IMR-90 (cell line): ENCODE measurements around the gene FADS1. TPM values are rescaled to one million over a fixed set of nuclear protein-coding genes. Genes with fewer than 3 reads are reported as not detected.

ENCODE experiments used
- ATAC-seq: fragments of 200-7000 bp; cut with Tn5 transposase; 2 replicates; pipeline ENCODE4 v1.9.1; 2020; ENCODE audit warnings: low read depth, mild to moderate bottlenecking, moderate library complexity
- BruUV-seq: library from RNA; stranded (reverse); fragments of 400-500 nt; replicated peaks from 2 replicates; lab custom pipeline; 2021; lab: Mats Ljungman, UMichigan
- CTCF ChIA-PET: fragments of 300-600 bp; formaldehyde crosslinking; extraction: SDS; loops from one replicate; lab custom pipeline; 2021; ENCODE audit warnings: antibody characterized with exemption; lab: Yijun Ruan, JAX
- POLR2A ChIA-PET: fragments of 300-600 bp; sonication (Branson Sonifier 250); formaldehyde crosslinking; loops from one replicate; lab custom pipeline; 2022; ENCODE audit warnings: antibody characterized with exemption; ENCODE audit not compliant: unreplicated experiment; lab: Charles Lee
- DNase-seq: peaks from one replicate; pipeline ENCODE4 v3.0.0; 2013
- H2AFZ ChIP-seq: replicated peaks from 2 replicates; pipeline ENCODE3; 2013; ENCODE audit warnings: low read length, mild to moderate bottlenecking; ENCODE audit not compliant: poor library complexity
- H2AK5ac ChIP-seq: 2 replicates; pipeline ENCODE4 v1.6.1; 2013; ENCODE audit warnings: low read depth, low read length, inconsistent platforms
- H2AK9ac ChIP-seq: replicated peaks from 2 replicates; pipeline ENCODE3; 2013; ENCODE audit warnings: mild to moderate bottlenecking, low read depth, low read length, moderate library complexity; ENCODE audit not compliant: poor library complexity
- H2BK120ac ChIP-seq: 2 replicates; pipeline ENCODE4 v1.6.1; 2013; ENCODE audit warnings: low read depth, low read length, inconsistent platforms
- H2BK15ac ChIP-seq: 3 replicates; pipeline ENCODE4 v1.6.1; 2013; ENCODE audit warnings: low read depth, low read length, inconsistent platforms
- H2BK20ac ChIP-seq: 2 replicates; pipeline ENCODE4 v1.6.1; 2013; ENCODE audit warnings: low read depth, mild to moderate bottlenecking, inconsistent platforms, low read length, moderate library complexity
- H2BK5ac ChIP-seq: 2 replicates; pipeline ENCODE4 v1.6.1; 2013; ENCODE audit warnings: mild to moderate bottlenecking, low read depth, low read length, inconsistent platforms; ENCODE audit not compliant: poor library complexity, severe bottlenecking
- H3K14ac ChIP-seq: replicated peaks from 2 replicates; pipeline ENCODE4 v1.6.1; 2013; ENCODE audit warnings: low read depth, low read length, inconsistent platforms
- H3K18ac ChIP-seq: 2 replicates; pipeline ENCODE4 v1.6.1; 2013; ENCODE audit warnings: low read depth, low read length, control low read depth
- H3K23ac ChIP-seq: 2 replicates; pipeline ENCODE4 v1.6.1; 2013; ENCODE audit warnings: low read depth, low read length, inconsistent platforms
- H3K27ac ChIP-seq: 2 replicates; pipeline ENCODE4 v1.5.1; 2013; ENCODE audit warnings: mild to moderate bottlenecking, control low read depth, low read length; ENCODE audit not compliant: insufficient read depth
- H3K27me3 ChIP-seq: 2 replicates; pipeline ENCODE4 v1.6.1; 2013; ENCODE audit warnings: low read length; ENCODE audit not compliant: control insufficient read depth, insufficient read depth
- H3K36me3 ChIP-seq: 2 replicates; pipeline ENCODE4 v1.6.1; 2013; ENCODE audit warnings: low read length, mixed read lengths; ENCODE audit not compliant: control insufficient read depth, insufficient read depth
- H3K4ac ChIP-seq: 2 replicates; pipeline ENCODE4 v1.6.1; 2013; ENCODE audit warnings: low read depth, low read length, inconsistent platforms
- H3K4me1 ChIP-seq: 2 replicates; pipeline ENCODE4 v1.6.1; 2013; ENCODE audit warnings: low read length, mixed read lengths; ENCODE audit not compliant: control insufficient read depth, insufficient read depth
- H3K4me2 ChIP-seq: 2 replicates; pipeline ENCODE4 v1.6.1; 2013; ENCODE audit warnings: low read depth, mild to moderate bottlenecking, control low read depth, low read length, moderate library complexity
- H3K4me3 ChIP-seq: 2 replicates; pipeline ENCODE4 v1.5.1; 2013; ENCODE audit warnings: low read depth, mild to moderate bottlenecking, control low read depth, low read length, moderate library complexity; ENCODE audit not compliant: insufficient read depth
- H3K56ac ChIP-seq: 2 replicates; pipeline ENCODE4 v1.6.1; 2013; ENCODE audit warnings: low read length, inconsistent platforms; ENCODE audit not compliant: insufficient read depth; ENCODE audit errors: extremely low read depth
- H3K79me1 ChIP-seq, 2 experiments: 2 replicates each; pipeline ENCODE4 v1.6.1; 2013; ENCODE audit warnings: low read length in 2 of 2, inconsistent platforms in 1 of 2, low read depth in 1 of 2
- H3K9ac ChIP-seq: 2 replicates; pipeline ENCODE4 v1.6.1; 2013; ENCODE audit warnings: low read depth, low read length, control low read depth
- H3K9me1 ChIP-seq: 2 replicates; pipeline ENCODE4 v1.6.1; 2013; ENCODE audit warnings: low read length, inconsistent platforms; ENCODE audit not compliant: insufficient read depth
- H3K9me3 ChIP-seq: 2 replicates; pipeline ENCODE4 v1.6.1; 2013; ENCODE audit warnings: low read length; ENCODE audit not compliant: control insufficient read depth, insufficient read depth
- H4K20me1 ChIP-seq: 2 replicates; pipeline ENCODE4 v1.6.1; 2013; ENCODE audit warnings: low read length, inconsistent platforms; ENCODE audit not compliant: insufficient read depth
- H4K5ac ChIP-seq: 2 replicates; pipeline ENCODE4 v1.6.1; 2013; ENCODE audit warnings: mild to moderate bottlenecking, low read depth, low read length, control low read depth
- H4K8ac ChIP-seq, 2 experiments: 2 replicates each; pipeline ENCODE4 v1.6.1; 2013; ENCODE audit warnings: low read depth in 2 of 2, low read length in 2 of 2, control low read depth in 1 of 2, inconsistent platforms in 1 of 2
- H4K91ac ChIP-seq: 2 replicates; pipeline ENCODE4 v1.6.1; 2013; ENCODE audit warnings: low read depth, low read length, inconsistent platforms; ENCODE audit not compliant: insufficient read depth
- MAFK ChIP-seq: IDR thresholded peaks from 2 replicates; pipeline ENCODE4 v1.6.1; 2012; ENCODE audit warnings: low read depth, low read length, improper control_type of control experiment
- WGBS, 2 experiments: methylation state at CpG; one replicate each; pipeline versions ENCODE4 v1.1.5 to v1.1.7; 2013; ENCODE audit warnings: missing lambda C conversion rate in 2 of 2; ENCODE audit not compliant: insufficient read length in 1 of 2; ENCODE audit errors: extremely low coverage in 2 of 2; 5-methylcytosine and 5-hydroxymethylcytosine counted together
- dilution Hi-C: fragments of 300-500 bp; cut with HindIII; formaldehyde crosslinking; loops from one replicate; pipeline ENCODE4 v1.14.3; 2018; ENCODE audit warnings: low sequenced_read_pairs; ENCODE audit not compliant: unreplicated experiment
- in situ Hi-C: fragments of 300-500 bp; cut with MboI; formaldehyde crosslinking; loops from 3 replicates; pipeline ENCODE4 v1.14.3; 2019; ENCODE audit warnings: low sequenced_read_pairs, inconsistent platforms, mixed read lengths
- intact Hi-C: fragments of 100-400 bp; cut with micrococcal nuclease; formaldehyde crosslinking; loops from 2 replicates; pipeline ENCODE4 v1.10.0; 2022
- polyA plus RNA-seq, 3 experiments: library from polyadenylated mRNA; depleted of rRNA; stranded (reverse); fragments of >200 nt; gene quantifications; 2 replicates each; pipeline ENCODE4 v1.2.3, GENCODE V29; 2012; ENCODE audit warnings: low replicate concordance in 1 of 3
- total RNA-seq: library from RNA; depleted of rRNA; stranded (reverse); fragments of >200 nt; gene quantifications from 2 replicates; pipeline ENCODE4 v1.2.3, GENCODE V29; 2012

Gene FADS1
- total and polyA plus RNA-seq, 2 of the 4 experiments (the other 2 are of a cell fraction) = 16.3 to 18.4 TPM

DNA sequence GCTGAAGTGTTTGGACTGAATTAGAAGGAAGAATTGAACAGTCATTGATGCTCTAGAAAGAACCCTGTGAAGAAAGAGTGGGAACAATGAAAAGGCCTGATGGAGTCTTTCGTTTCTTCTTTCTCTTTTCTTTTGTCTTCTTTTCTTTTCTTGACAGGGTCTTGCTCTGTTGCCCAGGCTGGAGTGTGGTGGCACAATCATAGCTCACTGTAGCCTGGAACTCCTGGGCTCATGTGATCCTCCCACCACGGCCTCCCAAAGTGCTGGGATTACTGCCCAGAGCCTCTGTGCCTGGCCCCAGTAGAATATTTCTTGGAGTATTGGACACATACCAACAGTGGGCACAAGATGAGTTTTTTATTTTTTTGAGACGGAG is 23.0 kb downstream of the FADS1 start:
- H3K9ac ChIP-seq = peak overlapping the region; percentile 99; the same call in 1 of the 2 replicates
- peak overlapping the region in 1 of 2 experiments; percentile 70; a peak in 1 of 4 replicates for H4K8ac ChIP-seq
- no peak for DNase-seq
- H3K23ac ChIP-seq = peak overlapping the region; percentile 55; the same call in 1 of the 2 replicates
- intact Hi-C loops (no loop called here), in situ Hi-C loops (loop anchor here (10.0 kb wide), 1 partner anchor 311 kb away; no protein-coding TSS in a partner anchor), dilution Hi-C loops (no loop called here)
- BruUV-seq = no TSS peak
- no peak overlapping the region for H2BK5ac ChIP-seq
- peak overlapping the region; percentile 98 for H3K4me2 ChIP-seq
- peaks cover 3% of the 10 kb centered on the region for H3K4me1 ChIP-seq
- TF ChIP-seq MAFK = no peak
- peak overlapping the region; percentile 99 for H2AK9ac ChIP-seq
- no peak overlapping the region for H3K4ac ChIP-seq
- H3K9me3 ChIP-seq = no peaks in the 10 kb centered on the region
- H2AFZ ChIP-seq = no peak overlapping the region
- H3K79me1 ChIP-seq = peaks cover 32 to 66% of the 10 kb centered on the region in 2 experiments
- H3K27me3 ChIP-seq = no peaks in the 10 kb centered on the region
- H3K14ac ChIP-seq = peak overlapping the region; percentile 46; the same call in 1 of the 2 replicates
- no peak overlapping the region; the same call in 1 of the 2 replicates for H3K27ac ChIP-seq
- 0 out of 2 replicates have a peak overlapping the region, but pooled peaks have one; percentile 75 for H3K56ac ChIP-seq
- peaks cover 3% of the 10 kb centered on the region for H4K20me1 ChIP-seq
- ChIA-PET POLR2A (no interaction called here), CTCF (no interaction called here)
- H2BK15ac ChIP-seq = no peak overlapping the region
- no peak overlapping the region for H2BK120ac ChIP-seq
- H3K36me3 ChIP-seq = peaks cover 24% of the 10 kb centered on the region
- no peak overlapping the region for H4K5ac ChIP-seq
- no peak overlapping the region for H3K18ac ChIP-seq
- no peak overlapping the region for H2BK20ac ChIP-seq
- H4K91ac ChIP-seq = no peak overlapping the region
- no peak for ATAC-seq
- no peak overlapping the region; the same call in 1 of the 2 replicates for H3K4me3 ChIP-seq
- H2AK5ac ChIP-seq = 0 out of 2 replicates have a peak overlapping the region, but pooled peaks have one; percentile 44
- H3K9me1 ChIP-seq = no peaks in the 10 kb centered on the region
- WGBS, 2 experiments = no CpG with 5 or more reads among the region's 3 CpGs
